ENCODE results near the gene TBC1D5. TPM values are rescaled to one million over a fixed set of nuclear protein-coding genes. Genes with fewer than 3 reads are reported as not detected.

Gene TBC1D5
- total RNA-seq, 1 donor from 2014 or later = 55.6 TPM

DNA sequence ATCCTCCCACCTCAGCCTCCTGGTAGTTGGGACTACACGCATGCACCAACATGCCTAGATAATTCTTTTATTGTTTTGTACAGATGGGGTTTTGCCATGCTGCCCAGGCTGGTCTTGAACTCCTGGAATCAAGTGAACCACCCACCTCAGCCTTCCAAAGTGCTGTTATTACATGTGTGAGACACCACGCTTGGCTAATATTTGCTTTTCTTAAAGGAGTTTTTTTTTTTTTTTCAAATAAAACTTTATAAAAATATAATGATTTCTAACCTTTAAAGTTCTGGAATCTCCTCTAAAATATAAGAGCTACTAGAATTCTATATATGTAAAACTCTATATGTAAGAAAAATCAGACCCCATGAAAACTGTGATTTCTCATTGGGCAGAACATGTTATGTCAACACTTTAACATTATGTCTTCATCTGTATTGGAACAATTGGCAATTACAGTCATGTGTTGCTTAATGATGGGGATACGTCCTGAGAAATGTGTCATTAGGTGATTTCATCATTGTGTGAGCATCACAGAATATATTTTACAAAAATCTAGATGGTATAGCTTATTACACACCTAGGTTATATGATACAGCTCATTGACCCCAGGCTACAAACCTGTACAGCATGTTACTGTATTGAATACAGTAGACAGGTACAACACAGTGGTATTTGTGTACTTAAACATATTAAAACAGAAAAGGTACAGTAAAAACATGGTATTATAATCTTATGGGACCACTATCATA lies 480.6 kb downstream of the TBC1D5 start:
- Mint-ChIP-seq H3K27ac (no peak overlapping the region), H3K4me1 (ENCODE audit: low read depth) (peaks cover 5% of the 10 kb centered on the region), H3K4me3 (ENCODE audit: low read depth) (no peak overlapping the region), H3K9me3 (ENCODE audit: low read depth) (no peaks in the 10 kb centered on the region), H3K27me3 (no peaks in the 10 kb centered on the region), H3K36me3 (ENCODE audit: insufficient read depth) (no peaks in the 10 kb centered on the region)
- no peak for DNase-seq (ENCODE audit: low spot score, unreplicated experiment)
- TF ChIP-seq, protein P1, sequence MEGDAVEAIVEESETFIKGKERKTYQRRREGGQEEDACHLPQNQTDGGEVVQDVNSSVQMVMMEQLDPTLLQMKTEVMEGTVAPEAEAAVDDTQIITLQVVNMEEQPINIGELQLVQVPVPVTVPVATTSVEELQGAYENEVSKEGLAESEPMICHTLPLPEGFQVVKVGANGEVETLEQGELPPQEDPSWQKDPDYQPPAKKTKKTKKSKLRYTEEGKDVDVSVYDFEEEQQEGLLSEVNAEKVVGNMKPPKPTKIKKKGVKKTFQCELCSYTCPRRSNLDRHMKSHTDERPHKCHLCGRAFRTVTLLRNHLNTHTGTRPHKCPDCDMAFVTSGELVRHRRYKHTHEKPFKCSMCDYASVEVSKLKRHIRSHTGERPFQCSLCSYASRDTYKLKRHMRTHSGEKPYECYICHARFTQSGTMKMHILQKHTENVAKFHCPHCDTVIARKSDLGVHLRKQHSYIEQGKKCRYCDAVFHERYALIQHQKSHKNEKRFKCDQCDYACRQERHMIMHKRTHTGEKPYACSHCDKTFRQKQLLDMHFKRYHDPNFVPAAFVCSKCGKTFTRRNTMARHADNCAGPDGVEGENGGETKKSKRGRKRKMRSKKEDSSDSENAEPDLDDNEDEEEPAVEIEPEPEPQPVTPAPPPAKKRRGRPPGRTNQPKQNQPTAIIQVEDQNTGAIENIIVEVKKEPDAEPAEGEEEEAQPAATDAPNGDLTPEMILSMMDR (IDR thresholded peaks at IDR 0.05; ENCODE audit: unreplicated experiment) = no peak

DNA sequence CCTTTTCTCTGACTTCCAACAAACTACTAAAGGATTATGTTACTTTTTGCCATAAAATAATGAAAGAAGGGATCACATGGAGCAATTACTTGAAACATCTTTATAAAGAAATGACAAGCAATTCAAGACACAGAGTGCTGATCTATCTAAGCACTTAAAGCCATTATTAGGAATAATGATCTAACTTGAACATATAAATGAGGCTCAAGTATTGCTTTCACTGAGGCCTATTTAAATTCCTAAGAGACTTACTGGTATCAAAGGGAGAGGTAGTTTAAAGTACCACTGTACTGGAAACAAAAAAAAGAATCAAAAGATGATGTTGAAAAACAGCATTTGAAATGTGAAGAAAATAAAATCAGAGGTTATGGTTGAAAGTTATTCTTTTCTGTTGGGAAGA lies 482.2 kb downstream of the TBC1D5 start:
- Mint-ChIP-seq H3K4me1 (ENCODE audit: low read depth) (peaks cover 3% of the 10 kb centered on the region), H3K4me3 (ENCODE audit: low read depth) (no peak overlapping the region), H3K27ac (no peak overlapping the region), H3K9me3 (ENCODE audit: low read depth) (no peaks in the 10 kb centered on the region), H3K27me3 (no peaks in the 10 kb centered on the region), H3K36me3 (ENCODE audit: insufficient read depth) (no peaks in the 10 kb centered on the region)
- DNase-seq (ENCODE audit: low spot score, unreplicated experiment) = no peak
- TF ChIP-seq, protein P1 (IDR thresholded peaks at IDR 0.05; ENCODE audit: unreplicated experiment) = no peak

DNA sequence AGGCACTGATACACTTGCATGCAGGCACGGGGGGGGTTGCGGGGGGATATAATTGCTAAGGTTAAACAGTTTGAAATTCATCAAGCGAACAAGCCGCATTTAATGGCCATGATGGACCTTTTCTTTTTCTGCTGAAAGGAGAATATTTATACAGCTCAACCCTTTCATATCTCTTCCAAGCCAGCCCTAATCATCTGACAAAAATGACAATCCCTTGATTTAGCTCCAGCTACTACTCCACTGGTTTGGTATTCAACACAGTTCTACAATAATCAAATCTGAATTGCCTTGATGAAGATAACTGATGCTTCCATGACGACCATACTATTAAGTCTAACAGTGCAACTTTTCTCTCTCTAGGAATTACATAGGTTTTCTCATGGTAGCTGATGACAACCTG lies 482.7 kb downstream of the TBC1D5 start:
- TF ChIP-seq, protein P1 (IDR thresholded peaks at IDR 0.05; ENCODE audit: unreplicated experiment) = no peak
- Mint-ChIP-seq H3K9me3 (ENCODE audit: low read depth) (no peaks in the 10 kb centered on the region), H3K4me1 (ENCODE audit: low read depth) (peaks cover 3% of the 10 kb centered on the region), H3K27me3 (no peaks in the 10 kb centered on the region), H3K36me3 (ENCODE audit: insufficient read depth) (peaks cover 1% of the 10 kb centered on the region), H3K4me3 (ENCODE audit: low read depth) (no peak overlapping the region), H3K27ac (no peak overlapping the region)
- no peak for DNase-seq (ENCODE audit: low spot score, unreplicated experiment)

DNA sequence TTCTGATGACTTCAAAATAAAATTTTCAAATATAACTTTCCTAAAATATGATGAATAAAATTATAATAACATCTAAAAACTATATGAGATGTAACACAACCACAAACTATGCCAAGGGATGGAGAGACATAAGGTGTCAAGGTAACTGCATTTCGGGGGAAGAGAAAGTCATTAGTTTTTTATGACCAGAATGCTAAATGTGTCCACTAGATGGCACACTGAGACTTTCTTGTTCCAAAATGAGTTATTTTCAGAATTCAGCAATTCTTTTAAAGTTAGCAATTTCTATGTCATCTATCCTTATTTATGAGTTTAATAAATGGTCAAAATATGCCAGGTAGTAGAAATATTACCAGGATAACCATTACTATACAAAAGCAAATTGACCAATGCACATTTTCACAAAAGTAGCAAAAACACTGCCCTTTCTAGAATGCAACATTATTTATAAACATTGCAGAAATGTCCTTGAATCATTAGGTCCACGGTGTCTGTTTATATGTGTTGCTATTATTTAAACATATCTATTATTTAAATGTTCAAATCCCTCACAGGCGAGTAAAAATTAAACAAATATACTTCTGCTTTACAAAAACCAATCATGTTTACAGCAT lies 483.5 kb downstream of the TBC1D5 start:
- peaks cover 1% of the 10 kb centered on the region for H3K36me3 Mint-ChIP-seq (ENCODE audit: insufficient read depth)
- H3K27me3 Mint-ChIP-seq = no peaks in the 10 kb centered on the region
- TF ChIP-seq, protein P1 (IDR thresholded peaks at IDR 0.05; ENCODE audit: unreplicated experiment) = peak; percentile 85
- no peaks in the 10 kb centered on the region for H3K9me3 Mint-ChIP-seq (ENCODE audit: low read depth)
- H3K4me1 Mint-ChIP-seq (ENCODE audit: low read depth) = peaks cover 3% of the 10 kb centered on the region
- no peak overlapping the region for H3K27ac Mint-ChIP-seq
- no peak for DNase-seq (ENCODE audit: low spot score, unreplicated experiment)
- no peak overlapping the region for H3K4me3 Mint-ChIP-seq (ENCODE audit: low read depth)

DNA sequence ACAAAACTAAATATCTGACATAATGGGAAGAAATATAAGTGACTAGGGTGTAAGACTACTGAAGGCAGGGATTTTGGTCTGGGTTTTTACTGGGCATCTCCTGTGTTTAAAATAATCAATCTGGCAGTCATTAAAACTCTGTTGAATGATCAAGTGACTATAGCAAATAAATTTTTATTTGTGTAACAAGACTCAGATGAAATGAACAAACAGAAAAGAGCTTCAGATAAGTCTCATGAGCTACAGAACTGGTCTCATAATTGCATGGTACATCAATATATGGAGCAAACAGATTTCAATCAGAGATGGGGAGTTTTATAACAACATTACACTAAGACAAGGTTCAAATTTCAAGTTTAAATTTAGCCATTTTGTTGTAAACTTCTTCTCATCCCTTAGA lies 485.2 kb downstream of the TBC1D5 start:
- TF ChIP-seq, protein P1 (IDR thresholded peaks at IDR 0.05; ENCODE audit: unreplicated experiment) = no peak
- Mint-ChIP-seq H3K27me3 (no peaks in the 10 kb centered on the region), H3K27ac (no peak overlapping the region), H3K9me3 (ENCODE audit: low read depth) (no peaks in the 10 kb centered on the region), H3K4me3 (ENCODE audit: low read depth) (no peak overlapping the region), H3K4me1 (ENCODE audit: low read depth) (peaks cover 3% of the 10 kb centered on the region), H3K36me3 (ENCODE audit: insufficient read depth) (peaks cover 1% of the 10 kb centered on the region)
- DNase-seq (ENCODE audit: low spot score, unreplicated experiment) = no peak
